Fibroblast of lung (primary cell): ENCODE data around the gene USP32.

Experiments used
- EZH2 ChIP-seq: IDR thresholded peaks from 2 replicates; pipeline ENCODE4 v1.5.1; 2012; ENCODE audit warnings: low read length, control low read depth, mild to moderate bottlenecking; ENCODE audit errors: missing control alignments
- TF ChIP-seq, protein P1 (sequence below), 2 donors: IDR thresholded peaks in 1 of 2; conservative IDR thresholded peaks in 1 of 2; 1 replicate in 1 of 2; 2 replicates in 1 of 2; pipeline ENCODE4 v1.5.1; 2011 to 2012; ENCODE audit warnings: low read length in 2 of 2, control low read depth in 1 of 2, inconsistent platforms in 1 of 2, low read depth in 1 of 2, mild to moderate bottlenecking in 1 of 2

DNA sequence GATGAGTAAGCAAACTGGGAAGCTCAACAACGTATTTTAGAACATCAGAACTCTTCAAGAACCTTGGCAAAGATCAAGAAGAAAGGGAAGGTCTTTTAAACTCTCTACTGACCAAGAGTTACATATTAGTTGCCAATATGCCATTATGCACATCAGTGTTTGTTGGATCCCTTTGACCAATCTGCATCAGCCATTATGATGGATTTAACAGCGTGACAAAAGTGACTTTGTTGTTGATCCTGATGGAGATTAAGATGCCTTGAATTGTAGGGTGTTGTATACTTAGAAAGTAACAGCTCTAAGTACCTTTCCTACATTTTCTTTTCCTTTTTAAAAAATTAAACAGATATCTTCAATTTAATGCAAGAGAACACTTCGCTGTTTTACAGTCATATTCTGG is 133.6 kb downstream of the USP32 start:
- TF ChIP-seq, protein P1, sequence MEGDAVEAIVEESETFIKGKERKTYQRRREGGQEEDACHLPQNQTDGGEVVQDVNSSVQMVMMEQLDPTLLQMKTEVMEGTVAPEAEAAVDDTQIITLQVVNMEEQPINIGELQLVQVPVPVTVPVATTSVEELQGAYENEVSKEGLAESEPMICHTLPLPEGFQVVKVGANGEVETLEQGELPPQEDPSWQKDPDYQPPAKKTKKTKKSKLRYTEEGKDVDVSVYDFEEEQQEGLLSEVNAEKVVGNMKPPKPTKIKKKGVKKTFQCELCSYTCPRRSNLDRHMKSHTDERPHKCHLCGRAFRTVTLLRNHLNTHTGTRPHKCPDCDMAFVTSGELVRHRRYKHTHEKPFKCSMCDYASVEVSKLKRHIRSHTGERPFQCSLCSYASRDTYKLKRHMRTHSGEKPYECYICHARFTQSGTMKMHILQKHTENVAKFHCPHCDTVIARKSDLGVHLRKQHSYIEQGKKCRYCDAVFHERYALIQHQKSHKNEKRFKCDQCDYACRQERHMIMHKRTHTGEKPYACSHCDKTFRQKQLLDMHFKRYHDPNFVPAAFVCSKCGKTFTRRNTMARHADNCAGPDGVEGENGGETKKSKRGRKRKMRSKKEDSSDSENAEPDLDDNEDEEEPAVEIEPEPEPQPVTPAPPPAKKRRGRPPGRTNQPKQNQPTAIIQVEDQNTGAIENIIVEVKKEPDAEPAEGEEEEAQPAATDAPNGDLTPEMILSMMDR (conservative IDR thresholded peaks at IDR 0.05 in 1 of 2, IDR thresholded peaks at IDR 0.05 in 1 of 2; ENCODE audit: low read depth in 1 of 2, low read length in 2 of 2), result no peak
- TF ChIP-seq EZH2, result no peak
